ENCODE results near the gene SPDEF.

DNA sequence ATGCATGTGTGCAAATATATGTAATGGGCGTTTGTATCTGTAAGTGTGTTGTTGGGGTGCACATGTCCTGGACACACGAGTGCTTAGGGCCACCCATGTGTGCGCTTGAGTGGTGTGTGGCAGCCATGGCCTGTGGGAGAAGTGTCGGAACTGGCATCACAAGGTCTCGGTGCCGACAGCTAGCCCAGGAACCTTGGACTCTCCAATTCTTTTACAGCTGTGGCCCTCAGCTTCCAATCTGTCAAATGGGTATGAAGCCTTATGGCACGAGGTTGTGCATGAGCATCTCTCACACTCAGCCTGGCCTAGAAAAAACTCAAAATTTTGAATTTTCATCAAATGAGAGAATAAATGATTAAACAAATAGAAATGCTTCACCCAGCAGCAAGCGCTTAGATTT lies 42.0 kb downstream of the SPDEF start:
- TF ChIP-seq, protein P1, sequence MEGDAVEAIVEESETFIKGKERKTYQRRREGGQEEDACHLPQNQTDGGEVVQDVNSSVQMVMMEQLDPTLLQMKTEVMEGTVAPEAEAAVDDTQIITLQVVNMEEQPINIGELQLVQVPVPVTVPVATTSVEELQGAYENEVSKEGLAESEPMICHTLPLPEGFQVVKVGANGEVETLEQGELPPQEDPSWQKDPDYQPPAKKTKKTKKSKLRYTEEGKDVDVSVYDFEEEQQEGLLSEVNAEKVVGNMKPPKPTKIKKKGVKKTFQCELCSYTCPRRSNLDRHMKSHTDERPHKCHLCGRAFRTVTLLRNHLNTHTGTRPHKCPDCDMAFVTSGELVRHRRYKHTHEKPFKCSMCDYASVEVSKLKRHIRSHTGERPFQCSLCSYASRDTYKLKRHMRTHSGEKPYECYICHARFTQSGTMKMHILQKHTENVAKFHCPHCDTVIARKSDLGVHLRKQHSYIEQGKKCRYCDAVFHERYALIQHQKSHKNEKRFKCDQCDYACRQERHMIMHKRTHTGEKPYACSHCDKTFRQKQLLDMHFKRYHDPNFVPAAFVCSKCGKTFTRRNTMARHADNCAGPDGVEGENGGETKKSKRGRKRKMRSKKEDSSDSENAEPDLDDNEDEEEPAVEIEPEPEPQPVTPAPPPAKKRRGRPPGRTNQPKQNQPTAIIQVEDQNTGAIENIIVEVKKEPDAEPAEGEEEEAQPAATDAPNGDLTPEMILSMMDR (tag by site-specific recombination; IDR thresholded peaks at IDR 0.05): no peak
- no peak for TF ChIP-seq ZNF221 (tag by site-specific recombination; IDR thresholded peaks at IDR 0.05; ENCODE audit: borderline replicate concordance)
- TF ChIP-seq, protein P2, sequence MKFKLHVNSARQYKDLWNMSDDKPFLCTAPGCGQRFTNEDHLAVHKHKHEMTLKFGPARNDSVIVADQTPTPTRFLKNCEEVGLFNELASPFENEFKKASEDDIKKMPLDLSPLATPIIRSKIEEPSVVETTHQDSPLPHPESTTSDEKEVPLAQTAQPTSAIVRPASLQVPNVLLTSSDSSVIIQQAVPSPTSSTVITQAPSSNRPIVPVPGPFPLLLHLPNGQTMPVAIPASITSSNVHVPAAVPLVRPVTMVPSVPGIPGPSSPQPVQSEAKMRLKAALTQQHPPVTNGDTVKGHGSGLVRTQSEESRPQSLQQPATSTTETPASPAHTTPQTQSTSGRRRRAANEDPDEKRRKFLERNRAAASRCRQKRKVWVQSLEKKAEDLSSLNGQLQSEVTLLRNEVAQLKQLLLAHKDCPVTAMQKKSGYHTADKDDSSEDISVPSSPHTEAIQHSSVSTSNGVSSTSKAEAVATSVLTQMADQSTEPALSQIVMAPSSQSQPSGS (tag by site-specific recombination; IDR thresholded peaks at IDR 0.05; ENCODE audit: low read depth): no peak
- TF ChIP-seq ZNF274 (IDR thresholded peaks at IDR 0.05; ENCODE audit: low read length): no peak
- TF ChIP-seq ZNF274 (tag by site-specific recombination; IDR thresholded peaks at IDR 0.05; ENCODE audit: borderline replicate concordance): no peak
- no peak for TF ChIP-seq KLF10 (tag by site-specific recombination; IDR thresholded peaks at IDR 0.05)
- TF ChIP-seq PRDM2 (tag by site-specific recombination; IDR thresholded peaks at IDR 0.05; ENCODE audit: borderline replicate concordance): no peak
- TF ChIP-seq MZF1 (tag by site-specific recombination; IDR thresholded peaks at IDR 0.05; ENCODE audit: borderline replicate concordance): no peak
- TF ChIP-seq ZNF362 (tag by site-specific recombination; IDR thresholded peaks at IDR 0.05): no peak
- no peak for TF ChIP-seq BCL11A (tag by site-specific recombination; IDR thresholded peaks at IDR 0.05; ENCODE audit: low read depth)
- no peak for TF ChIP-seq OSR2 (tag by site-specific recombination; IDR thresholded peaks at IDR 0.05)
- no peak for TF ChIP-seq GLIS1 (tag by site-specific recombination; IDR thresholded peaks at IDR 0.05)
- TF ChIP-seq ZNF843 (tag by site-specific recombination; IDR thresholded peaks at IDR 0.05): no peak
- TF ChIP-seq ZEB2 (tag by site-specific recombination; IDR thresholded peaks at IDR 0.05): no peak
- TF ChIP-seq ZNF121 (tag by site-specific recombination; IDR thresholded peaks at IDR 0.05): no peak

All from HEK293 (cell line).